Uterus (tissue), 2 donors: Measurements from ENCODE around the gene NEB.

Experiments used
- POLR2A ChIP-seq, 2 donors: fragments of 450-650 bp; IDR thresholded peaks; one replicate each; pipeline ENCODE4 v1.6.1; 2016; ENCODE audit warnings: antibody characterized with exemption in 2 of 2, mild to moderate bottlenecking in 1 of 2, moderate library complexity in 1 of 2
- TF ChIP-seq, protein P1 (sequence below), 4 experiments: fragments of 200-600 bp in 2 of 4; fragments of 450-650 bp in 2 of 4; sonication (generic) in 2 of 4; IDR thresholded peaks; one replicate each; pipeline ENCODE4 v1.5.1; 2016 to 2019; ENCODE audit warnings: antibody characterized with exemption in 4 of 4, mild to moderate bottlenecking in 2 of 4, moderate library complexity in 1 of 4

DNA sequence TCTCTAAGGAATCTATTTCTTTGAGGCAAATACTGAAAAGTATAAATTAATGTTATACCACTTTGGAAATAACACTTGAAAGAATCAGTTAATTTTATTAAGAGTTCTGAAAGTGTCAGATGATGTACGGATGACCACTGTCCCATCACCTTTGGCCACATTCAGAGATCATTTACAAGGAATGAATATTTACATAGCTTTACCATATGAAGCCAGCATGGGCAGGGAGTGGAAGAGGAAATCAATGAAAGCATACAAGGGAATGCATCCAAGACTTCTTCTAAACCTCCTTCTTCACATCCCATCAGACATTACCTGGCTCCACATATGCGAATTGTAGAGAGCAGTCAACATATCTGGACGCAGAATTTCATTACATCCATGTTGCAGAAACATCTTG is 201.1 kb downstream of the NEB start:
- TF ChIP-seq, protein P1, sequence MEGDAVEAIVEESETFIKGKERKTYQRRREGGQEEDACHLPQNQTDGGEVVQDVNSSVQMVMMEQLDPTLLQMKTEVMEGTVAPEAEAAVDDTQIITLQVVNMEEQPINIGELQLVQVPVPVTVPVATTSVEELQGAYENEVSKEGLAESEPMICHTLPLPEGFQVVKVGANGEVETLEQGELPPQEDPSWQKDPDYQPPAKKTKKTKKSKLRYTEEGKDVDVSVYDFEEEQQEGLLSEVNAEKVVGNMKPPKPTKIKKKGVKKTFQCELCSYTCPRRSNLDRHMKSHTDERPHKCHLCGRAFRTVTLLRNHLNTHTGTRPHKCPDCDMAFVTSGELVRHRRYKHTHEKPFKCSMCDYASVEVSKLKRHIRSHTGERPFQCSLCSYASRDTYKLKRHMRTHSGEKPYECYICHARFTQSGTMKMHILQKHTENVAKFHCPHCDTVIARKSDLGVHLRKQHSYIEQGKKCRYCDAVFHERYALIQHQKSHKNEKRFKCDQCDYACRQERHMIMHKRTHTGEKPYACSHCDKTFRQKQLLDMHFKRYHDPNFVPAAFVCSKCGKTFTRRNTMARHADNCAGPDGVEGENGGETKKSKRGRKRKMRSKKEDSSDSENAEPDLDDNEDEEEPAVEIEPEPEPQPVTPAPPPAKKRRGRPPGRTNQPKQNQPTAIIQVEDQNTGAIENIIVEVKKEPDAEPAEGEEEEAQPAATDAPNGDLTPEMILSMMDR (IDR thresholded peaks at IDR 0.05) = no peak
- no peak for TF ChIP-seq POLR2A (IDR thresholded peaks at IDR 0.05)
